RWPE1 (cell line): Measurements from ENCODE around the gene SRPK3.
"Not testable (repeated sequence)": the region's sequence is repeated elsewhere in the genome, so short reads cannot be mapped to it uniquely, and the experiment has no call there.

Source experiments
- CTCF ChIA-PET: fragments of 350-600 bp; sonication (Branson Sonifier 250); formaldehyde crosslinking; extraction: SDS; loops from one replicate; lab custom pipeline; 2021; lab: Yijun Ruan, JAX
- POLR2A ChIA-PET: fragments of 400-600 bp; formaldehyde crosslinking; extraction: SDS; loops from one replicate; lab custom pipeline; 2020; ENCODE audit warnings: antibody characterized with exemption; ENCODE audit not compliant: low non-redundant PET; lab: Yijun Ruan, JAX
- DNase-seq: peaks from one replicate; pipeline ENCODE4 v3.0.0; 2012; ENCODE audit warnings: low spot score
- H3K27ac ChIP-seq: fragments of 450-650 bp; 2 replicates; pipeline ENCODE4 v1.5.1; 2017
- CTCF ChIP-seq: fragments of 450-650 bp; conservative IDR thresholded peaks from 2 replicates; pipeline ENCODE4 v1.5.1; 2017; ENCODE audit warnings: low read depth, mild to moderate bottlenecking

SRPK3 gene

GRCh38 chrX:153740631-153741222, 40.1 kb upstream of the SRPK3 start:
- DNase-seq = no peak
- H3K27ac ChIP-seq = no peak overlapping the region
- ChIA-PET CTCF (no interaction called here), POLR2A (no interaction called here)
- no peak for TF ChIP-seq CTCF

GRCh38 chrX:153741446-153741845, 39.4 kb upstream of the SRPK3 start:
- no peak for TF ChIP-seq CTCF
- H3K27ac ChIP-seq = no peak overlapping the region
- ChIA-PET CTCF (no interaction called here), POLR2A (no interaction called here)
- no peak for DNase-seq

GRCh38 chrX:153742111-153742510, 38.7 kb upstream of the SRPK3 start:
- CTCF ChIA-PET, DNase-seq, POLR2A ChIA-PET: not testable (repeated sequence)

GRCh38 chrX:153742796-153743467, 37.9 kb upstream of the SRPK3 start:
- peak overlapping the region; percentile 82 for H3K27ac ChIP-seq
- CTCF ChIA-PET, DNase-seq, POLR2A ChIA-PET: not testable (repeated sequence)

More at GRCh38 chrX:153742111-153742510, 38.7 kb upstream of the SRPK3 start:
- H3K27ac ChIP-seq = not testable (repeated sequence)

GRCh38 chrX:153743468-153744209, 37.2 kb upstream of the SRPK3 start:
- peak; percentile 27 for TF ChIP-seq CTCF
- peak overlapping the region; percentile 82 for H3K27ac ChIP-seq
- POLR2A ChIA-PET, CTCF ChIA-PET, DNase-seq: not testable (repeated sequence)

- no peak for TF ChIP-seq CTCF
- DNase-seq = no peak
- peak overlapping the region; percentile 82 for H3K27ac ChIP-seq
- ChIA-PET POLR2A (no interaction called here), CTCF (no interaction called here)
Measured at GRCh38 chrX:153744210-153745066, 36.4 kb upstream of the SRPK3 start.

GRCh38 chrX:153745067-153745433, 35.8 kb upstream of the SRPK3 start:
- POLR2A ChIA-PET, H3K27ac ChIP-seq, CTCF ChIA-PET, DNase-seq: not testable (repeated sequence)
